GM23248 (cell line): Measurements from ENCODE around the gene NOVA2. TPM values are rescaled to one million over a fixed set of nuclear protein-coding genes. Genes with fewer than 3 reads are reported as not detected.

Experiments
- DNase-seq: peaks from one replicate; pipeline ENCODE4 v3.0.0-alpha.2; 2015
- H2AFZ ChIP-seq: fragments of 200-600 bp; sonication (generic); 2 replicates; pipeline ENCODE4 v1.6.1; 2016; ENCODE audit warnings: antibody characterized with exemption
- H3F3A ChIP-seq: fragments of 200-600 bp; sonication (generic); 2 replicates; pipeline ENCODE4 v1.6.1; 2016; ENCODE audit warnings: mild to moderate bottlenecking, antibody characterized with exemption, mixed run types; ENCODE audit not compliant: insufficient read depth
- H3K27ac ChIP-seq: fragments of 200-600 bp; sonication (generic); 2 replicates; pipeline ENCODE4 v1.5.1; 2016; ENCODE audit warnings: mild to moderate bottlenecking
- H3K27me3 ChIP-seq: fragments of 200-600 bp; sonication (generic); replicated peaks from 2 replicates; pipeline ENCODE4 v1.6.1; 2016; ENCODE audit warnings: mild to moderate bottlenecking; ENCODE audit not compliant: insufficient read depth
- H3K36me3 ChIP-seq: fragments of 200-600 bp; sonication (generic); 2 replicates; pipeline ENCODE4 v1.6.1; 2016; ENCODE audit warnings: low read depth, mild to moderate bottlenecking
- H3K4me1 ChIP-seq: fragments of 200-600 bp; sonication (generic); 2 replicates; pipeline ENCODE4 v1.6.1; 2016; ENCODE audit warnings: mild to moderate bottlenecking; ENCODE audit not compliant: insufficient read depth
- H3K4me2 ChIP-seq: fragments of 200-600 bp; sonication (generic); one replicate; pipeline ENCODE4 v1.6.1; 2016; ENCODE audit warnings: mild to moderate bottlenecking; ENCODE audit not compliant: unreplicated experiment
- H3K4me3 ChIP-seq: fragments of 200-600 bp; sonication (generic); 2 replicates; pipeline ENCODE4 v1.5.1; 2016; ENCODE audit warnings: mild to moderate bottlenecking
- H3K79me2 ChIP-seq: fragments of 200-600 bp; sonication (generic); 2 replicates; pipeline ENCODE4 v1.6.1; 2016; ENCODE audit warnings: mild to moderate bottlenecking; ENCODE audit not compliant: insufficient read depth
- H3K9ac ChIP-seq: fragments of 200-600 bp; sonication (generic); 2 replicates; pipeline ENCODE4 v1.6.1; 2016; ENCODE audit warnings: mild to moderate bottlenecking
- H3K9me2 ChIP-seq: fragments of 200-600 bp; sonication (generic); 2 replicates; pipeline ENCODE4 v1.6.1; 2016; ENCODE audit warnings: mixed run types, mild to moderate bottlenecking, moderate library complexity; ENCODE audit not compliant: insufficient read depth
- H3K9me3 ChIP-seq: fragments of 200-600 bp; sonication (generic); one replicate; pipeline ENCODE4 v1.6.1; 2017; ENCODE audit warnings: low read depth
- H4K20me1 ChIP-seq: fragments of 200-600 bp; sonication (generic); 2 replicates; pipeline ENCODE4 v1.6.0; 2016; ENCODE audit not compliant: insufficient read depth
- EZH2 ChIP-seq: fragments of 200-600 bp; sonication (generic); IDR thresholded peaks from 2 replicates; pipeline ENCODE4 v1.6.1; 2018; ENCODE audit warnings: antibody characterized with exemption, mild to moderate bottlenecking; ENCODE audit not compliant: insufficient read depth, poor library complexity, severe bottlenecking
- EZH2phosphoT487 ChIP-seq: fragments of 200-600 bp; sonication (generic); IDR thresholded peaks from 2 replicates; pipeline ENCODE4 v1.6.1; 2018; ENCODE audit warnings: antibody characterized with exemption, moderate library complexity, mild to moderate bottlenecking, low read depth; ENCODE audit not compliant: insufficient read depth
- WGBS, 2 experiments: methylation state at CpG; one replicate each; pipeline ENCODE4 v1.1.6; 2015 to 2017; ENCODE audit warnings: low lambda C conversion rate in 2 of 2, low coverage in 1 of 2; ENCODE audit errors: missing lambda C conversion rate in 2 of 2; 5-methylcytosine and 5-hydroxymethylcytosine counted together
- in situ Hi-C: fragments of 300-500 bp; cut with MboI; formaldehyde crosslinking; loops from 2 replicates; pipeline ENCODE4 v1.15.0; 2020
- polyA plus RNA-seq: library from polyadenylated mRNA; unstranded; fragments of >200 nt; fragmentation: Nextera tagmentation; extraction: Ambion mirVana; gene quantifications from 2 replicates; pipeline ENCODE4 v1.2.1, GENCODE V29; 2016
- total RNA-seq: library from RNA; depleted of rRNA; stranded (reverse); fragments of >200 nt; shearing (Covaris generic); gene quantifications from 2 replicates; pipeline ENCODE4 v1.2.3, GENCODE V29; 2014

Gene NOVA2
- total and polyA plus RNA-seq, 2 experiments from 2014 or later, result not detected

DNA sequence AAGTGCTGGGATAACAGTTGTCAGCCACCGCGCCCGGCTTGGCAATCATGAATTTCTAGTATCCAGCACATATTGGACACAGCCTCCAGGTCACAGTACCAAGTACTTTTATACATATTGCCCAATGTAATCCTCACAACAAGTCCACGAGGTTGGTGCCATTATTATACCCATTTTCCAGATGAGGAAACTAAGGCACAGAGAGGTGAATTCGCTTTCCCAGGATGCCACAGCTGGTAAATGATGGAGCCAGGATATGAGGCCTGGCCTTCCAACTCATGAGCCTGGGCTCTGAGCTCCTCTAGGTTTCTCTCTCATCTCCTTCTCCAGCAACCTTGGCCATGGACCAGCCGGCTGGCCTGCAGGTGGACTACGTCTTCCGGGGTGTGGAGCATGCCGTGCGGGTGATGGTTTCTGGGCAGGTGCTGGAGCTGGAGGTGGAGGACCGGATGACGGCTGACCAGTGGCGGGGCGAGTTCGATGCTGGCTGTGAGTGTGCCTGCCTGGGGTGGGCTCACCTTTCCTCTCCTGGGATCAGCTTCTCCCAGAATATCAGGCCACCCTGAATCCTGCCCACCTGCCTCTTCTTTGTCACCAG is 29.1 kb upstream of the NOVA2 start:
- H3K4me2 ChIP-seq, result no peak overlapping the region
- H3K4me1 ChIP-seq, result no peaks in the 10 kb centered on the region
- H3K27ac ChIP-seq, result no peak overlapping the region
- 92 to 93% methylated on average over 15 of the region's 15 CpGs for WGBS, 2 experiments
- in situ Hi-C loops, result no loop called here
- H3K4me3 ChIP-seq, result no peak overlapping the region
- H3K9ac ChIP-seq, result no peak overlapping the region
- no peaks in the 10 kb centered on the region; the same call in 1 of the 2 replicates for H3K79me2 ChIP-seq
- H3K9me2 ChIP-seq, result no peaks in the 10 kb centered on the region
- no peak for DNase-seq
- TF ChIP-seq EZH2phosphoT487, result no peak
- no peak for TF ChIP-seq EZH2
- no peaks in the 10 kb centered on the region for H3F3A ChIP-seq
- H2AFZ ChIP-seq, result no peak overlapping the region
- no peaks in the 10 kb centered on the region for H3K9me3 ChIP-seq
- no peaks in the 10 kb centered on the region for H3K36me3 ChIP-seq
- no peaks in the 10 kb centered on the region for H4K20me1 ChIP-seq
- H3K27me3 ChIP-seq, result no peaks in the 10 kb centered on the region

DNA sequence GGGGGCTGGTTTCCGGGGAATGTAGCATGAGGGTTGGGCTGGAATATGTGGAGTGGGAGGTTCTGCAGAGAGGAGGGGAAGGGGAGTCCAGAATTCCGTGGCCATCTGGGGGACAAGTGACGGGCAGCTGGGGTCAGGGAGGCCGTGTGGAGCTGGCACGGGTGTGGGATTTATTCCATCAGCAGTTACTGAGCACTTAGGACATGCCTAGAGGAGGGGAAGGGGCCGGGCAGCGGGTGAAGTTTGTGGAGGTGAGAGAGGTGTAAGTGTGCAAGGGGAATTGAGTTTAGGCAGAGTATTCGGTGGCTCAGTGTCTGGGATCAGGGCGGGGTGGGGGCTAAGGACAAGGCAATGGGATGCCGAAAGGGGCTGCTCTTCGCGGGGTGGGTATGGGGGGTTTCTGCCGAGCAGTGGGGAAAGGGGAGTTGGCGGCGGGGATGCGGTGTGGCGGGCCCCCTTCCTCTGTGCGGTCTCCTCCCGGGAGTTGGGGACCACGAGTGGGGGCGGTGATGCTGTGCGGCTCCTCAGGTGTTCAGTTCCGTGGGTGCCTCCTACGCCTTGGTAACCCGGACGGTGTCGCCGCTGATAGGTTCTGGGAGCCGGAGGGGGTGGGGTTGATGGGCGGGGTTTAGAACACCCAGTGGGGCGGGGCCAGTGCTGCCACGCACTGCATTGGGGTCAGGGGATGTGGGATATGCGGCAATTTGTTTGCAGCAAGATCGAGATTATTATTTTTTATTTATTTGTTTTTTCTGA is 27.0 kb upstream of the NOVA2 start:
- H3K9me3 ChIP-seq, result no peaks in the 10 kb centered on the region
- H3K79me2 ChIP-seq, result peaks cover 10% of the 10 kb centered on the region
- H3K9ac ChIP-seq, result no peak overlapping the region
- no peaks in the 10 kb centered on the region for H3K9me2 ChIP-seq
- no peak overlapping the region for H3K27ac ChIP-seq
- no peaks in the 10 kb centered on the region for H3F3A ChIP-seq
- H3K4me1 ChIP-seq, result peaks cover 4% of the 10 kb centered on the region; the same call in 1 of the 2 replicates
- no peaks in the 10 kb centered on the region for H3K36me3 ChIP-seq
- WGBS, 2 experiments, result 8 to 21% methylated on average over 22 to 33 of the region's 34 CpGs
- no peaks in the 10 kb centered on the region for H4K20me1 ChIP-seq
- in situ Hi-C loops, result no loop called here
- no peaks in the 10 kb centered on the region for H3K27me3 ChIP-seq
- DNase-seq, result peak; percentile 22
- TF ChIP-seq EZH2 (no peak), EZH2phosphoT487 (no peak)
- H3K4me2 ChIP-seq, result peak overlapping the region; percentile 32
- H2AFZ ChIP-seq, result no peak overlapping the region
- no peak overlapping the region for H3K4me3 ChIP-seq

DNA sequence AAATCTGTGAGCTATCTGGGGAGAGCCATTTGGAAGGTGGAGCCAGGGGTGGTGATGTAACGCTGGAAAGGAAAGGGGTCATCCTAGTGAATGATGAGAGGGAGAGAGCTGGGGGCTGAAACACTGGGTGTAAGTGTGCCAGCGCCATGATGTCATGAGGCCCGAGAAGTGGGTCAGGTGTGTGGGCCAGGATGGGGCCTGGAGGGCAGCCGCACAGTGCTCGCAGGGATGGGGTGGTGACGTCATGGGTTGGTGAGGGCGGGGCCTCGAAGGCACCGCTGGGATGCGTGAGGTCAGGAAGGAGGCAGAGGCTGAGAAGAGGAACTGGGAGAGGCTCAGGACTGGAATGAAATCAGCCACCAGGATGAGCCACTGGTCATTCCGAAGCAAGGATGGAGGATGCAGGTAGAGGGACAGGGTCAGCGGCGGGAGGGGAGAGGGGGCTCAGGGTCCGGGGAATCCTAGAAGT is 26.0 kb upstream of the NOVA2 start:
- peak; percentile 55 for DNase-seq
- Histone ChIP-seq H3K9me3 (no peaks in the 10 kb centered on the region), H3K9me2 (no peaks in the 10 kb centered on the region), H2AFZ (no peak overlapping the region), H3K9ac (no peak overlapping the region), H3F3A (no peaks in the 10 kb centered on the region), H3K4me3 (no peak overlapping the region), H3K4me2 (no peak overlapping the region), H4K20me1 (no peaks in the 10 kb centered on the region), H3K27me3 (no peaks in the 10 kb centered on the region), H3K4me1 (peaks cover 4% of the 10 kb centered on the region; the same call in 1 of the 2 replicates), H3K27ac (no peak overlapping the region), H3K36me3 (no peaks in the 10 kb centered on the region), H3K79me2 (peaks cover 11% of the 10 kb centered on the region)
- TF ChIP-seq EZH2phosphoT487, result no peak
- no peak for TF ChIP-seq EZH2
- in situ Hi-C loops, result no loop called here
- 31 to 32% methylated on average over 12 to 14 of the region's 14 CpGs for WGBS, 2 experiments

DNA sequence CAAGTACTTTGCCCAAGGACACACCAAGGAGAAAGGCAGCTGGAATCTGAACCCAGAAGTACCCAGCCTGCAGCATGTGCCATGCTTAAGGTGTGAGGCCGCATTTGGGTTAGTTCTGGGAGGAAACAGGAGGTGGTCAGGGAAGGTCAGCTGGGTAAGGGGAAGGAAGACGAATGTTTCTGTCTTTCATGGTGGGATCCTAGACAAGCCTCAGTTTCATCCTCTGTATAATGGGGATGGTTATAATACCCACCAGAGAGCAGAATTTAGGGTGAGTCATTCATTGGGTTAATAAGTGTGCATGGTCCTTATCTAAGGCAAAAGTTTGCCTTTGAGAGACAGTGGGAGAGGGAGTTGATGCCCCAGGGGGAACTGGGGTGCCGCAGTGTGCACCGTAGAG is 25.2 kb upstream of the NOVA2 start:
- Histone ChIP-seq H3F3A (no peaks in the 10 kb centered on the region), H3K9me2 (no peaks in the 10 kb centered on the region)

More for the DNA sequence above, 25.2 kb upstream of the NOVA2 start:
- Histone ChIP-seq H3K9me3 (no peaks in the 10 kb centered on the region), H3K27me3 (no peaks in the 10 kb centered on the region), H3K4me1 (peaks cover 4% of the 10 kb centered on the region; the same call in 1 of the 2 replicates), H3K9ac (no peak overlapping the region), H3K27ac (no peak overlapping the region), H3K79me2 (peaks cover 11% of the 10 kb centered on the region), H4K20me1 (no peaks in the 10 kb centered on the region), H2AFZ (no peak overlapping the region), H3K4me2 (no peak overlapping the region), H3K36me3 (no peaks in the 10 kb centered on the region), H3K4me3 (no peak overlapping the region)
- TF ChIP-seq EZH2phosphoT487 (no peak), EZH2 (no peak)
- in situ Hi-C loops, result no loop called here
- 92 to 96% methylated on average over 4 of the region's 4 CpGs for WGBS, 2 experiments
- DNase-seq, result no peak
